Right atrium auricular region (tissue), 2 donors: ENCODE measurements around the gene ARHGAP23. TPM values are rescaled to one million over a fixed set of nuclear protein-coding genes. Genes with fewer than 3 reads are reported as not detected.
"Not testable (repeated sequence)": the region's sequence is repeated elsewhere in the genome, so short reads cannot be mapped to it uniquely, and the experiment has no call there.

Experiments
- DNase-seq: peaks from one replicate; pipeline ENCODE4 v3.0.0-alpha.2; 2019; ENCODE audit warnings: low spot score
- H3K27ac ChIP-seq, 2 donors: fragments of 200-600 bp; sonication (generic); 1 replicate in 1 of 2; 2 replicates in 1 of 2; pipeline ENCODE4 v1.5.1; 2016 to 2019
- H3K27me3 ChIP-seq, 2 donors: fragments of 200-600 bp; sonication (generic); one replicate each; pipeline versions ENCODE4 v1.5.1 to v1.6.0; 2017 to 2019
- H3K36me3 ChIP-seq: fragments of 200-600 bp; sonication (generic); one replicate; pipeline ENCODE4 v1.5.1; 2016
- H3K4me1 ChIP-seq, 2 donors: fragments of 200-600 bp; sonication (generic); one replicate each; pipeline versions ENCODE4 v1.5.1 to v1.6.0; 2017 to 2019
- H3K4me3 ChIP-seq, 2 donors: fragments of 200-600 bp; sonication (generic); 1 replicate in 1 of 2; 2 replicates in 1 of 2; pipeline ENCODE4 v1.5.1; 2017 to 2019; ENCODE audit warnings: mild to moderate bottlenecking in 1 of 2, moderate library complexity in 1 of 2
- H3K9me3 ChIP-seq, 2 donors: fragments of 200-600 bp; sonication (generic); one replicate each; pipeline ENCODE4 v1.5.1; 2019
- total RNA-seq, 2 donors: library from RNA; depleted of rRNA; stranded (reverse); fragments of >200 nt; gene quantifications; one replicate each; pipeline ENCODE4 v1.1.0, GENCODE V29; 2016
- TF ChIP-seq, protein P1 (sequence below), 2 donors: fragments of 200-600 bp; sonication (generic); IDR thresholded peaks; one replicate each; pipeline ENCODE4 v1.5.1; 2019; ENCODE audit warnings: antibody characterized with exemption in 2 of 2

ARHGAP23 gene
- total RNA-seq, 2 donors from 2014 or later = 59.9 to 95.6 TPM

DNA sequence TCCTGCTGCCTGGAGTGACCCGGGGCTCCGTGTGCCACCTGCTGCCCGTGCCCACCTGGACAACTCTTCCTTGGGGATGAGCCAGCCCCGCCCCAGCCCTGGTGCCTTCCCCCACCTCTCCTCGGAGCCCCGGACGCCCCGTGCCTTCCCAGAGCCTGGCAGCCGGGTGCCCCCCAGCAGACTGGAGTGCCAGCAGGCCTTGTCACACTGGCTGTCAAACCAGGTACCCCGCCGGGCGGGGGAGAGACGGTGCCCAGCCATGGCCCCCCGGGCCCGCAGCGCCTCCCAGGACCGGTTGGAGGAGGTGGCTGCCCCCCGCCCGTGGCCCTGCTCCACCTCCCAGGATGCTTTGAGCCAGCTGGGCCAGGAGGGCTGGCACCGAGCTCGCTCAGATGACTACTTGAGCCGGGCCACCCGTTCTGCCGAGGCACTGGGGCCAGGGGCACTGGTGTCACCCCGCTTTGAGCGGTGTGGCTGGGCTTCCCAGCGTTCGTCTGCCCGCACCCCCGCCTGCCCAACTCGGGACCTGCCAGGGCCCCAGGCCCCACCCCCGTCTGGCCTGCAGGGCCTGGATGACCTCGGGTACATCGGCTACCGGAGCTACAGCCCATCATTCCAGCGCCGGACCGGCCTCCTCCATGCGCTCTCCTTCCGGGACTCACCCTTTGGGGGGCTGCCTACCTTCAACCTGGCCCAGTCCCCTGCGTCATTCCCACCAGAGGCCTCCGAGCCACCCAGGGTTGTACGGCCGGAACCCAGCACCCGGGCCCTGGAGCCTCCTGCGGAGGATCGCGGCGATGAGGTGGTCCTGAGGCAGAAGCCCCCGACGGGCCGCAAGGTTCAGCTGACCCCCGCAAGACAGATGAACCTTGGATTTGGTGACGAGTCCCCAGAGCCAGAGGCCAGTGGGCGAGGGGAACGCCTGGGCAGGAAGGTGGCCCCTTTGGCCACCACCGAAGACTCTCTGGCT is 38.4 kb downstream of the ARHGAP23 start:
- no peak for DNase-seq
- Histone ChIP-seq H3K4me1 (peaks cover 0 to 64% of the 10 kb centered on the region in 2 donors), H3K4me3 (peak overlapping the region; percentile 53 to 55), H3K27me3 (no peaks in the 10 kb centered on the region), H3K9me3 (no peaks in the 10 kb centered on the region), H3K36me3 (peaks cover 65% of the 10 kb centered on the region), H3K27ac (peak overlapping the region; percentile 95 to 99)
- TF ChIP-seq, protein P1, sequence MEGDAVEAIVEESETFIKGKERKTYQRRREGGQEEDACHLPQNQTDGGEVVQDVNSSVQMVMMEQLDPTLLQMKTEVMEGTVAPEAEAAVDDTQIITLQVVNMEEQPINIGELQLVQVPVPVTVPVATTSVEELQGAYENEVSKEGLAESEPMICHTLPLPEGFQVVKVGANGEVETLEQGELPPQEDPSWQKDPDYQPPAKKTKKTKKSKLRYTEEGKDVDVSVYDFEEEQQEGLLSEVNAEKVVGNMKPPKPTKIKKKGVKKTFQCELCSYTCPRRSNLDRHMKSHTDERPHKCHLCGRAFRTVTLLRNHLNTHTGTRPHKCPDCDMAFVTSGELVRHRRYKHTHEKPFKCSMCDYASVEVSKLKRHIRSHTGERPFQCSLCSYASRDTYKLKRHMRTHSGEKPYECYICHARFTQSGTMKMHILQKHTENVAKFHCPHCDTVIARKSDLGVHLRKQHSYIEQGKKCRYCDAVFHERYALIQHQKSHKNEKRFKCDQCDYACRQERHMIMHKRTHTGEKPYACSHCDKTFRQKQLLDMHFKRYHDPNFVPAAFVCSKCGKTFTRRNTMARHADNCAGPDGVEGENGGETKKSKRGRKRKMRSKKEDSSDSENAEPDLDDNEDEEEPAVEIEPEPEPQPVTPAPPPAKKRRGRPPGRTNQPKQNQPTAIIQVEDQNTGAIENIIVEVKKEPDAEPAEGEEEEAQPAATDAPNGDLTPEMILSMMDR (IDR thresholded peaks at IDR 0.05) = no peak

DNA sequence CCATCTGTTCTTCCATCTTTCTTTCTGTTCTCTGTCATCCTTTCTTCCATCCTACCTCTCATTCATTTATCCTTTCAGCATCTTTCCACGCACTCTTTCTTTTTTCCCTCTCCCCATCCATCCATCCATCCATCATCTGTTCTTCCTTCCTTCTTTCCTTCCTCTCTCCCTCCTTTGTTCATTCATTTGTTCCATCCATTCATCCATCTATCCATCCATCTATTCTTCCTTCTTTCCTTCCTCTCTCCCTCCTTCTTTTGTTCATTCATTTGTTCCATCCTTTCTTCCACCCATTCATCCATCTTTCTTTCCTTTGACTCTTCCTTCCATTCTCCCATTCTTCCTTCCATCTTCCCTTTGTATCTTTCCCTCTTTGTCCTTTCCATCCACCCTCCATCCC is 39.2 kb downstream of the ARHGAP23 start:
- TF ChIP-seq, protein P1 (IDR thresholded peaks at IDR 0.05) = no peak
- H3K27ac ChIP-seq = peak overlapping the region; percentile 95 to 99
- peaks cover 0 to 63% of the 10 kb centered on the region in 2 donors for H3K4me1 ChIP-seq
- DNase-seq = no peak
- H3K9me3 ChIP-seq = no peaks in the 10 kb centered on the region
- no peaks in the 10 kb centered on the region for H3K27me3 ChIP-seq
- H3K36me3 ChIP-seq = peaks cover 72% of the 10 kb centered on the region
- H3K4me3 ChIP-seq = no peak overlapping the region

DNA sequence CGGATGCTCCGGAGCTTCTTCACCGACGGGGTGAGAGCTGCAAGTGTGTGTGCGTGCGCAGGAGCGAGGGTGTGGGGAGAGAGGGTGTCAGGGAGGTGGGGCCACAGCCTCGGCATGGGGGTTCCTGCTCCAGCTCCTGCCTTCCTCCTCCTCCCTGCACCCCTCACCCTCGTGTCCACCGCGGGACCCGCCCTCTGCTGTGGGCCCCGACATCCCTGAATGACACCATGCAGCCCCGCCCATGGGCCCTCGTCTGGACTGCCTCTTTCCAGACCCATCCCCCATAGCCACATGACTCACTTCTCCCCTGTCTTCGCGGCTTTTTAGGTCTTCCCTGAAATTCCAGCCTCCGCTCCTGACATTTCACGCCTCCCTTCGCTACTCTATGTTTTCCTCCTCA is 41.6 kb downstream of the ARHGAP23 start:
- H3K27ac ChIP-seq = no peak overlapping the region
- TF ChIP-seq, protein P1 (IDR thresholded peaks at IDR 0.05) = no peak
- no peaks in the 10 kb centered on the region for H3K9me3 ChIP-seq
- no peak for DNase-seq
- H3K27me3 ChIP-seq = no peaks in the 10 kb centered on the region
- H3K4me1 ChIP-seq = peaks cover 0 to 45% of the 10 kb centered on the region in 2 donors
- peaks cover 78% of the 10 kb centered on the region for H3K36me3 ChIP-seq
- no peak overlapping the region for H3K4me3 ChIP-seq

DNA sequence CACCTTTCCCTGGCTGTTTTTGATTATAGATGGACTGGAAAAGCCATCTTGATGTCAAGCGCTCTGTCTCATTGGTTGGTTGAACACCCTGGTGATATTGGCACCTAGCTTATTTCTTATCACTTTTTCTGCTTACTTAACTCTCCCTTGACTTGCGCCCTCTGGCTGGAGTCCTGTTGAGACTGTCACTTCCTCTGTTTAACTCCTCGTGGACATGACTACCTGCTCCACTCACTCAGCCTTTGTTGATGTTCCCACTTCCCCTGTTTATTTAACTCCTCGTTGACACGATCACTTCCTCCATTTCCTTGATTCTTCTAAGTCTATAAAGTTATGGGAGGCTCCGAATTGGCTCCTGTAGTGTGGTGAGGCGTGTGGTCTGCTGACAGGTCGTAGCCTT is 43.0 kb downstream of the ARHGAP23 start:
- Histone ChIP-seq H3K36me3 (peaks cover 89% of the 10 kb centered on the region), H3K4me1 (peaks cover 0 to 31% of the 10 kb centered on the region in 2 donors)
- TF ChIP-seq, protein P1 (IDR thresholded peaks at IDR 0.05) = peak in 1 of 2 donors; percentile 19
- not testable (repeated sequence) for H3K27me3 ChIP-seq, H3K4me3 ChIP-seq, DNase-seq, H3K9me3 ChIP-seq, H3K27ac ChIP-seq

DNA sequence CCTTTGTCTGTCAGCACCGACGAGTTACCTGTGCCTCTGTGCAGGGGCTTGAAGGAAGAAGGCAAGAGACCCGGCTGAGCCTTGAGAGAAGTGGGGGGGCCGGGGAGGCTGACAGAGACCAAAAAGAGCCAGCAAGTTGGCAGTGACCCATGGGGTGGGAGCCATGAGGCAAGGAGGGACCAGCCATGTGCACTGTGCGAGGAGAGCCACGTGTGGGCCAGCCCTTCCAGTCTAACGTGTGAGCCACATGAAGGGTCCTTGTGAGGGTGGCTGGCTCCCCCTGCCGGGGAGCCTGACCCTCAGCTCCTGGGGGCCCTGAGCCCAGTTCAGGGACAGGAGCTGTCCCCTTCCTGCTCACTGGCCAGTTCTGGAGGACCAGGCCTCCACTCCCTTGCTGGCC is 46.4 kb downstream of the ARHGAP23 start:
- Histone ChIP-seq H3K36me3 (peaks cover 88% of the 10 kb centered on the region), H3K27ac (peak overlapping the region in 1 of 2 donors; percentile 31)
- TF ChIP-seq, protein P1 (IDR thresholded peaks at IDR 0.05) = peak in 1 of 2 donors; percentile 48
- H3K4me1 ChIP-seq, H3K27me3 ChIP-seq, H3K4me3 ChIP-seq, DNase-seq, H3K9me3 ChIP-seq: not testable (repeated sequence)
